Adrenal gland (tissue), 5 donors: ENCODE results near the gene CCT8L2.
"Not testable (repeated sequence)": the region's sequence is repeated elsewhere in the genome, so short reads cannot be mapped to it uniquely, and the experiment has no call there.

Source experiments
- CTCF ChIP-seq, 6 experiments: fragments of 450-650 bp in 4 of 6; fragments of 200-600 bp in 2 of 6; sonication (generic) in 1 of 6; IDR thresholded peaks; 1 replicate in 5 of 6; 2 replicates in 1 of 6; pipeline versions ENCODE4 v1.5.1 to v1.8.0; 2016 to 2021; ENCODE audit warnings: antibody characterized with exemption in 6 of 6, mild to moderate bottlenecking in 2 of 6, moderate library complexity in 1 of 6
- POLR2A ChIP-seq, 2 donors: fragments of 450-650 bp; IDR thresholded peaks; one replicate each; pipeline ENCODE4 v1.6.1; 2017; ENCODE audit warnings: antibody characterized with exemption in 2 of 2, mild to moderate bottlenecking in 2 of 2, moderate library complexity in 1 of 2
- donor health status: DM: no; HTN: no; CAD: no.

- TF ChIP-seq CTCF, POLR2A (IDR thresholded peaks at IDR 0.05): not testable (repeated sequence)
Observed at GRCh38 chr22:16564837-16565584, 27.6 kb downstream of the CCT8L2 start.
